ENCODE results near the gene AHR.
"Not testable (repeated sequence)": the region's sequence is repeated elsewhere in the genome, so short reads cannot be mapped to it uniquely, and the experiment has no call there.

Gene AHR

DNA sequence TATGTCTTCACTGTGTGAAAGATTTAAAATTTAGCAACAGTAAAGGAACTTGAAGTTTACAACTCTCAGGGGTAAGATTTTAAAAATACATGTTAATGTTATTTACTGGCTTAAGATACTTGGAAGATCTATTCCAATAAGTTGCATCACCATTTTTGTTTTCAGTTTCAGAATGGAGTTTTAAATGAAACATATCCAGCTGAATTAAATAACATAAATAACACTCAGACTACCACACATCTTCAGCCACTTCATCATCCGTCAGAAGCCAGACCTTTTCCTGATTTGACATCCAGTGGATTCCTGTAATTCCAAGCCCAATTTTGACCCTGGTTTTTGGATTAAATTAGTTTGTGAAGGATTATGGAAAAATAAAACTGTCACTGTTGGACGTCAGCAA lies 44.3 kb downstream of the AHR start:
- DNase-seq: no peak

DNA sequence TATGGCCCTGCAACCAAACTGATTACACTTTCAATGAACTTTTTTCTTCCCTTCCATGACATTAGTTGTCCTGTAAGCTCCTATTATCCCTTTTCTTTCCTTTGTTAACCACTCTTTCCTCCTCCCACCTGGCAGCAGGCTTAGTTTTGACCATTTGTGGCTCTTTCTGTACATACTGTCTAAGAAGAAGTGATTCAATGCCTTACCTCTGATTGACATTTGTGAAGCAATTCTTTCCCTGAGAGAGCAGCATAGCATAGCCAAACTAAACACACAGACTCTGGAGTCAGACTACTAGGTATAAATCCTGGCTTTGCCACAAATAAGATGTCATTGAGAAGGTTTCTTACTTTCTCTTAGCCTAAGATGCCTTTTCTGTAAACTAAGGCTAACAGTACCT lies 48.9 kb downstream of the AHR start:
- DNase-seq: no peak

DNA sequence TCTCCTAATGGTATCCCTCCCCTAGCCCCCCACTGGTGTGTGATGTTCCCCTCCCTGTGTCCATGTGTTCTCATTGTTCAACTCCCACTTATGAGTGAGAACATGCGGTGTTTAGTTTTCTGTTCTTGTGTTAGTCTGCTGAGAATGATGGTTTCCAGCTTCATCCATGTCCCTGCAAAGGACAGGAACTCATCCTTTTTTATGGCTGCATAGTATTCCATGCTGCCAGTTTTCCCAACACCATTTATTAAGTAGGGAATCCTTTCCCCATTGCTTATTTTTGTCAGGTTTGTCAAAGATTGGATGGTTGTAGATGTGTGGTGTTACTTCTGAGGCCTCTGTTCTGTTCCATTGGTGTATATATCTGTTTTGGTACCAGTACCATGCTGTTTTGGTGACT lies 50.5 kb downstream of the AHR start:
- DNase-seq: not testable (repeated sequence)

DNA sequence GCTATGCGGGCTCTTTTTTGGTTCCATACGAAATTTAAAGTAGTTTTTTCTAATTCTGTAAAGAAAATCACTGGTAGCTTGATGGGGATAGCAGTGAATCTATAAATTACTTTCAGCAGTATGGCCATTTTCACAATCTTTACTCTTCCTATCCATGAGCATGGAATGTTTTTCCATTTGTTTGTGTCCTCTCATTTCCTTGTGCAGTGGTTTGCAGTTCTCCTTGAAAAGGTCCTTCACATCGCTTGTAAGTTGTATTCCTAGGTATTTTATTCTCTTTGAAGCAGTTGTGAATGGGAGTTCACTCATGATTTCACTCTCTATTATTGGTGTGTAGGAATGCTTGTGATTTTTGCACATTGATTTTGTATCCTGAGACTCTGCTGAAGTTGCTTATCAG lies 51.9 kb downstream of the AHR start:
- DNase-seq: not testable (repeated sequence)

DNA sequence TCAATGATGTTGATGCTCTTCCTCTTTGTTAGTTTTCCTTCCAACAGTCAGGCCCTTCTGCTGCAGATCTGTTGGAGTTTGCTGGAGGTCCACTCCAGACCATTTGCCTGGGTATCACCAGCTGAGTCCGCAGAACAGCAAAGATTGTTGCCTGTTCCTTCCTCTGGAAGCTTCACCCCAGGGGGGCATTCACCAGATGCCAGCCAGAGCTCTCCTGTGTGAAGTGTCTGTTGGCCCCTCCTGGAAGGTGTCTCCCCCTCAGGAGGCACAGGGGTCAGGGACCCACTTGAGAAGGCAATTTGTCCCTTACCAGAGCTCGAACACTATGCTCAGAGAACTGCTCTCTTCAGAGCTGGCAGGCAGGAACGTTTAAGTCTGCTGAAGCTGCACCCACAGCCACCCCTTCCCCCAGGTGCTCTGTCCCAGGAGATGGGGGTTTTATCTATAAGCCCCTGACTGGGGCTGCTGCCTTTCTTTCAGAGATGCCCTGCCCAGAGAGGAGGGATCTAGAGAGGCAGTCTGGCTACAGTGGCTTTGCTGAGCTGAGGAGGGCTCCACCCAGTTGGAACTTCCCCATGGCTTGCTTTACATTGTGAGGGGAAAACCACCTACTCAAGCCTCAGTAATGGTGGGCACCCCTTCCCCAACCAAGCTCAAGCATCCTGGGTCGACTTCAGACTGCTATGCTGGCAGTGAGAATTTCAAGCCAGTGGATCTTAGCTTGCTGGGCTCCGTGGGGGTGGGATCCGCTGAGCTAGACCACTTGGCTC lies 55.4 kb downstream of the AHR start:
- DNase-seq: not testable (repeated sequence)

DNA sequence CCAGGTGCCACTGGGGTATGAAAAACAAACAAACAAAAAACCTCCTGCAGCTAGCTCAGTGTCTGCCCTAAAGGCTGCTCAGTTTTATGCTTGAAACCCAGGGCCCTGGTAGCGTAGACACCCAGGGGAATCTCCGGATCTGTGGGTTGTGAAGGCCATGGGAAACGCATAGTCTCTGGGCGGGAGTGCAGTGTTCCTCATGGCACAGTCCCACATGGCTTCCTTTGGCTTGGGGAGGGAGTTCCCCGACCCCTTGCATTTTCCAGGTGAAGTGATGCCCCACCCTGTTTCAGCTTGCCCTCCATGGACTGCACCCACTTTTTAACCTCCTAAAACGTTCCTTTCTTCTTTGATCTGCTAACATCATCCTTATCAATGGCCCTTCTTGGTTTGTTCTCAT lies 56.0 kb downstream of the AHR start:
- DNase-seq: no peak

DNA sequence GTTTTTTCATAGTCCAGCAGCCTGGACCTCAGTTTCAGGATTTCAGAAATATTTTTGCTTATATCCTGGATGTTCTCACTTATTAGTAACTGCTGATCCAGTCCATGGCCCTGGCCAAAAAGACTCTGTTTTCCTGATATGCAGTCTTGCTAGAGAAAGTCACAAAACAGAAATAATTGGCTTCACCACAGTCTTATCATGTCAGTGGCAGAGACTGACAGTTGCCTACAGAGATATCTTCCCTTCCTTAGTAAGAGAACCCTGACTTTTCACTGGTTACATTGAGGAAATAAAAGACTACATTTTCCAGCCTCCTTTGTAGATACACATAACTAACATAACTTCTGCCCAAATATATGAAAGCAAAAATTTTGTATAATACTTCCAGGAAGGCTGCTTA lies 56.6 kb downstream of the AHR start:
- no peak for DNase-seq

DNA sequence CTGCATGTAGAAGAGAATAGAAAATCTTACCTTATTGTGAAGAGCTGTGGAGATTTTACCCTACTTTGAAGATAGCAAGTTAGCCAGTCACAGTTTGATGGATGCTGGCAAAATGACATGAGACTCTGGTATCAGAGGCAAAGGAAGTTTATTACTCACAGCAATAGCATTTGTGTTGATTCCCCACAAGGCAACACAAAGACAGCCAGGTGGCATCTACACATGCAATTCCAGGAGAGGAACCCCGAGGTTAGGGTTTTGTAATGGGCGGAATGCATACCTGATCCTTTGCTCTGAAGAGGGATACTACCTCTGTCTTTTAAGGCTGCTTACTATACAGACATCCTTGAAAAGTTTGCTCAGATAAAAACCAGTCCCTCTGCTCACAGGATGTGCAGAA lies 59.5 kb downstream of the AHR start:
- DNase-seq: no peak

DNA sequence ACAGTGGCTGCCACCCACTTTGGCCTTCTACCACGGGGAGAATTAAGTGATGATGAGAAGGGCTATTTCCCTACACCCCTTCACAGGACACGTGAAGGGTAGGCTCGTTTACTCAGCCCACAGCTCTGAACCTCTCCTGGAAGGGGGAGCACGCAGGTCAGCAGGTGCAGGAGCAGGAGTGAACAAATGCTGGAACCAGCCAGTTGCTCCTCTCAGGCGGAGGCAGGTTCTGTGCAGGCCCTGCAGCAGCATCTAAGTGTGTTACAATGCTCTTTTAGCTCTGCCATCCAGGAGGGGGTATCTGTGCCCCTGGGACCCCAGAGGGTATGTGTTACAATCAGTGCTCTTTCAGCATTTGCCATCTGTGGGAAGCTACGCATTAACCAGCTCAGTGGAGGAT lies 61.2 kb downstream of the AHR start:
- DNase-seq: no peak

DNA sequence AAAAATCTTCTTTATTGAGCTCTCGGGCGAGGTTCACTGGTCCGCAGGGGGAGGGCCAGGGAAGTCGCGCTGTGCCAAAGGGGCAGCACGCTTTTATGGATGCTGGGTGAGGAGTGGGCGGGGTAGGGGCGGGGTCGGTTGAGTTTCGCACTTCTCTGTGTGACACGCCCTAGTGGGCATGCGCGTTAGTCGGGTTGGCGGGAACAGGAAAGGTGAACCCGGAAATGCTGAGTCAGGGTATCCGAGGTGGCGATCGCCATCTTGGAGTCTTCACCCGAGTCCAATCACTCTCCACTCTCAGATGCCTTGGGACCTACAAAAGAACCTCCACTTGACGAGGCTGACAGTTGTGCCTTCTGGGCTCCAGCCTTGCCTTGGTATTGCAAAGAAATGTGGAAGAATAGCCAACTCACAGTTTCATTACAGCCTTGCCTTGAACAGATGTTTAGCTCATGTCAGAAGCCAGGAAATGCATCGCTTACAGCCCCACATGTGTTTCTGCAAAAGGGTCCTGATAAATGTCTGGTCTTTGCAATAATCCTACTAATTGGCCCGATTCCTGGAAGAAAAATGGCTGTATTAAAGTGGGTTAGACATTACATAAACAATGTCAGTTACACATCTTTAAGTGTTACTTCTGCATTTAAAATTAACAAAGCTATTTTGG lies 64.1 kb downstream of the AHR start:
- DNase-seq: no peak

DNA sequence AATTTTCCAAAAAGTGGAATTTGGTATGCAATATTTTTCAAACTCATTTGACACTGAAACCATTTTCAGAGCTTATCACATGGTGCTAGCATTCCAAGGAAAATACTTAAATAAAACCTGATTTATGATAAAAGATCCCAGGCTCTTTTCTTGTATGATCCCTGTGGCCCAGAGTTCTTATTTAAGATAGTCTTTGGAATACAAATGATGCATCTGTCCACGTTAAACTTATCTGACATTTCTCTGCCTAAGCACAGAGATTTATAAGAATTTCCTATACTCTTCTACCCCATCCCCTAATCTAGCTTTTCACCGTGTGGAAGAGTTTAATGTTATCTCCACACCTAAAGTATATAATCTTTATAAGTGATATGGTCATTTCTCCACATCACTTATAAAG lies 66.2 kb downstream of the AHR start:
- no peak for DNase-seq

DNA sequence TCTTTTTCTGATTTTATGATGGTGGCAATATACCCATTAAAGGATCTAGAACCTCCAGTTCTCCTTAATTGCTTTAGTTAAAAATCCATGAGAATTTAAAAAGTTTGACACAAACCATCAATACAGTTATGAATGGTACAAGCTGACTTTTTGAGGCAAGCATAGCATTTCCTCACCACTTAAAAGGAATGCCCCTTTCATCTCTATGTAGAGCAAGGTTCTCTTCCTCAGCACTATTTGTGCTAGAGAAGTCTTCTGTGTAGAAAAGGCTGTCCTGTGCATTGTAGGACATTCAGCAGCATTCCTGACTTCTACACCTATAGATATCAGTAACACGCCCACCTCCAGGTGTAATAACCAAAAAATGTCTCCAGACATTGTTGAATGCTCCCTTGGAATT lies 67.3 kb downstream of the AHR start:
- no peak for DNase-seq

DNA sequence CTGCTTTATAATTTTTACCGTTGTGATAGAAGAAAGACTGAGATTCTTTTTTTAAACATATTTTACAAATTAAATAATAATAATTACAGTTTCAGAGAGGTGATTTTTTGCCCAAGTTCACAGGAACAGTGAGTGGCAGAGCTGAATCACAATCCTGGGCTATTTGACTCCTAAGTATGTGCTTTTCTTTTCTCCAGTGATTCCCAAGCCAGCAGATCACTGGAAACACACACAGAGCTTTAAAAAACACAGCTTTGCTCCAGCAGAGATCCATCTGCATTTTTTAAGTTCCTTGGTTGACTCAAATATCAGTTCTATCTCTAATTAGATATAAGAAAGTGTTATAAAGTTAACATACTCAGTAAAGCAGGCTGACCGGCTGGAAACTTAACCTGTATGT lies 69.0 kb downstream of the AHR start:
- no peak for DNase-seq

DNA sequence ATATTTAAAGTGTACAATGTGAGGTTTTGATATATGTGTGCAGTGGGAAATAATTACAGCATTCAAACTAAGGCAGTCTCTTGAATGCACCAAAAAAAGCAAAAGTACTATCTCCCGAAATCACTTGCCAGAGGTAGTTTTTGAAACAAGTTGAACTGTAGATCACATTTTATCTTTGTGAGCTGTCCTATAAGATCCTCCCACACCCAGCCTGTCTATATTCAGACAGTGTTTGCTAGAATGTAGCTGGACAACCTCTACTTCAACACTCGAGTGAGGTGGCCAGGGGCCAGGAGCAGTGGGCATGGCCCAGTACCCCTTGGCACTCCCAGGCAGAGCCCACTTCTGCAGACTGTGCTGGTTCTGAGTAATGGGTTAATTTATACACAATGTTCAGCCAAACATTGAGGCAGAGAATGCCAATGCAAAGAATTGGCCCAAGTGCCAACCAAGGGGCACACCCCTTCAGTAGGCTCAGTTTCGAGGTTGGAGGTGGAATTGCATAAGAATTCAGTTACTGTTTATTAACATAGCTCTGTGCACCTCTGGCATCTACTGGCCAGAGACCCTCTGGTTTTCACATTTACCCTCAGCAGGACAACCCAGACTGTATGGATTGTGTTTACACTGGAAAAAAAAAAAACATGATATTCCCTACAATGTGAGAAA lies 70.5 kb downstream of the AHR start:
- no peak for DNase-seq

DNA sequence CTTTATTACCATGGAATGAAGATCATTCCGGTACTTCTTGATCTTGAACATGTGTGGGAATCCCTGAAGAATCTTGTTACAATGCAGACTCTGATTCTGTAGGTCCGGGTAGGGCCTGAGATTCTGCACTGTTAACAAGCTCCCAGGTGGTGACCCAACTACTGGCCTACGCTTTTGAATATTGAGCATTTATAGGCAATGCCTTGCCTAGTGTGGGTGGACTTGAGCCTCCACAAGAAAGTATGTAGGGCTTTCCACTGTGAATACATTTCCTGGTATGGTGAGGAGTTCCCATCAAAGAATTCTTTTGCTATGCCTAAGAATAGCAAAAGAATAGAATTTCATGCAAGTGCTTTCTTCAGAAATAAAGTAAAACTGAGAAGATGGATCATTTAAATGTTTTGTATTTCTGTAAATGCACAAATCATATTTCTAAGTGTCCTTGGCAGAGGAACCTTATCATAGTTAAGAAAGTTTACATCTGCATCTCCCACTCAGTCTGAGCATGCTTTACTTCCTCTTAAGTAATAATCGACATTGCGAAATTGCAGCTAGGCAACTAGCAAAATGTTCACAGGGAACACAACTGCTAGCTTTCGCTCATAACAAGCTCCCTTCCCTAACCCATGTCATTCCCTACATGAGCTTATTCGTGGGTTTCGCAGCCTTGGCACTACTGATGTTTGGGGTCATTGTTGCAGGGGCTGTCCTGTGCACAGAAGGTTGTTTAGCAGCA lies 71.4 kb downstream of the AHR start:
- no peak for DNase-seq

DNA sequence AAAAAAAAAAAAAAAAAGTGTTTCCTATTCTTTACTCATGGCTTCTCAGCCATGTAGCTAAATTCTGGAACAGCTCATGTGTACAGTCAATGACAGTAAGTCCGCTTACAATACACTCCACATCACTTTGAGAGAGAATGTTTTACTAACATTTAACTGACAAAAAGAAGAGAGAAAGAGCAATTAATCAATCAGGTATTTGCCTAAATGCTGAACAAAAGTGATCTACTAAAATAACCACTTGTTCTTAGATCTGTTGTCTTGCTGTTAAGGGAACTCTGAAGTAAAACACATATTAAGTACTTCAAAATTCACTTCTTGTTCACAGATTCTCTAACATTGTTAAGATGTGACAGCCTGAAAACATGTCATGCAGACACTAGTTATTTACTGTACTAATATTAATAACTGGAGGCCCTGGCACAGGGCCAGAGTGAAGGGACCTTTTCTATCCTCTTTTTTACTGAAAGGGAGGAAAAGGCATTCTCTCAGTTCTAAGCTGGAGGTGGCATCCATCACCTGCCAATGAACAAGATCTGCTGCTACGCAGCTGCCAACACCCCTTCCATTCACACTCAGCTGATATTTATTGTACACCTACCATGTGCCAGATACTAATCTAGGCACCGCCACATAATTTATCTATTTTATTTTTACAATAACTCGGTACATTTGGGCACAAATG lies 72.6 kb downstream of the AHR start:
- DNase-seq: no peak

DNA sequence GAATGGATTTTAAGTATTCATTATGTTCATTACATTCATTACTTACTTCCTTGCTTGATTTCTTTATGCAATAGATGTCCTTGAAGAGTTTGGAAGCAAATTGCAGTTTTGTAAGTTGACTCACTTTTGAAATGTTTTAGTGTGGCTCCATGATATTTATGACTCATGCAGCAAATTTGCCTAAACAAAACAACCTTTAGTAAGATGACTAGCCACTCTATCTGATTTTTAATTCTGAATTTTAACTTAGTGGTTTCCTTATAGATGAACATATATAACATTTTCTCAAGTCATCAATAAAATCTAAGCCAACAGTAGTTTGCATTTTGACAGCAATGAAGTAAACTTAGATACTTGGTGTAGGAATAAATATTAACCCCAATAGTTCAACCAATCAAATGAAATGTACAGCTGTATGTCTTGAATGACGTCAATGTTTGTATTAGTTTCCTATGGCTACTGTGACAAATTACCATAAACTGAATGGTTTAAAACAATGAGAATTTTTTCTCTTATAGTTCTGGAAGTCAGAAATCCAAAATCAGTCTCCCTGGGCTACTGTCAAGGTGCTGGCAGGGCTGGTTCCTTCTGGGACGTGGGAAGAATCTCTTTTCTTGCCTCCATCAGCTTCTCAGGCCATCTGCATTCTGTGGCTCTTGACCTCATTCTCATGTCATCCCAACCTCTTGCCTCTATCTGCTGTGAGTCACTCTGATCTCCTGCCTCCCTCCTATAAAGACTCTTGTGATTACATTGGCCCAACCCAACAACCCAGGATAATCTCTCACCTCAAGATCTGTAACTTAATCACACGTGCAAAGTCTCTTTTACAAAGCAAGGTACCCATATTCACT lies 73.4 kb downstream of the AHR start:
- no peak for DNase-seq

DNA sequence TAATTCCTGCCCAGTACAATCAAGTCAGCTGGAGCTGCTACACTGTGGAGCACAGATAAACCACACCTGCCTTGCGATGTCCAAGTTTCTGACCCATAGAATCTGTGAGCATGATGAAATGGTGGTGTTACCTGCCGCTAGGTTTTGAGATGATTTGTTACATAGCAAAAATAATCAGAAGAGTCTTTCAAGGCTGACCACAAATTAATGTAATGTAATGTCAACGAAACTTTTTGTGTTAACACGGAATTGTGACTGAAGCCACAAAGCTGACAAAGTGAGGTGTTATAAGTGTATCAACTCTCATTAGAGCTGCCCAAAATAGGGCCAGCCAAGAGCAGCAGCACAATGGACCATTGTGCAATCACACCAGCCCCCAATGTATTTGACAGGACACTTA lies 75.7 kb downstream of the AHR start:
- DNase-seq: no peak

DNA sequence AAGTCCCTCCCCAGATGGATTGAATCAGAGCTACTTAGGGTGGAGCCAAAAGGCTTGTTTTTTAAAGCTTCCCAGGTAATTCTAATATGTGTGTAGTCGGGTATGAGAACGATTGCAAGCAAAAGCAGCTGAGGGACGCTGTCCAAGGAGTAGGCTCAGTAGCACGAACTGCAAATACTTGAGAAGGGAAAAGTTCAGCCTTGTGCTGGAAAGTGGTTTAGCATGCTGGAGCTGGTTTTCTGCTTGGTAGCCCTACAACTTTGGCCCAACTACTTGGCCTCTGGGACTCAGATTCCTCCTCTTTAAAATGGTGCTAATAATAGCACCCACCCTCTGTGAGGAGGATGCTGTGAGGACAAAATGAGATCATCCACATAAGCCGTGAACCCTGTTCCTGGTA lies 76.2 kb downstream of the AHR start:
- no peak for DNase-seq

DNA sequence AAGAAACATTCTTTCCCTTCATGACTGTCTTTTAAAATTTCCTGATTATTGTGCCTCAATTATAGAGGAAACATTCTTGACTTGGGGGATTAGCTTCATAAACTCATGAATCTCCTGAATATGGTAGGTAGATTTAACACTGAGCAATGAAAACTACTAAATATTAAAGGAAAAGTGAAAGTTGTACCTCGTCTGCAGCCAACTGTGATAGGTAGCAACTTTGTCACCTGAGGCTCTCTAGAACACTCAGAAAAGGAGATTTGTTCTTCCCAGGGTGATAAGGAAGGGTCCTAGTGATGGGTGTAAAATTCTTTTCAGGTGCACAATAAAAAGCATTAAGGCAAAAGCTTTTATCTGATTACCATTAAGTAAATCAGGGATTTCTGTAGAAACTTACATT lies 78.1 kb downstream of the AHR start:
- DNase-seq: no peak

DNA sequence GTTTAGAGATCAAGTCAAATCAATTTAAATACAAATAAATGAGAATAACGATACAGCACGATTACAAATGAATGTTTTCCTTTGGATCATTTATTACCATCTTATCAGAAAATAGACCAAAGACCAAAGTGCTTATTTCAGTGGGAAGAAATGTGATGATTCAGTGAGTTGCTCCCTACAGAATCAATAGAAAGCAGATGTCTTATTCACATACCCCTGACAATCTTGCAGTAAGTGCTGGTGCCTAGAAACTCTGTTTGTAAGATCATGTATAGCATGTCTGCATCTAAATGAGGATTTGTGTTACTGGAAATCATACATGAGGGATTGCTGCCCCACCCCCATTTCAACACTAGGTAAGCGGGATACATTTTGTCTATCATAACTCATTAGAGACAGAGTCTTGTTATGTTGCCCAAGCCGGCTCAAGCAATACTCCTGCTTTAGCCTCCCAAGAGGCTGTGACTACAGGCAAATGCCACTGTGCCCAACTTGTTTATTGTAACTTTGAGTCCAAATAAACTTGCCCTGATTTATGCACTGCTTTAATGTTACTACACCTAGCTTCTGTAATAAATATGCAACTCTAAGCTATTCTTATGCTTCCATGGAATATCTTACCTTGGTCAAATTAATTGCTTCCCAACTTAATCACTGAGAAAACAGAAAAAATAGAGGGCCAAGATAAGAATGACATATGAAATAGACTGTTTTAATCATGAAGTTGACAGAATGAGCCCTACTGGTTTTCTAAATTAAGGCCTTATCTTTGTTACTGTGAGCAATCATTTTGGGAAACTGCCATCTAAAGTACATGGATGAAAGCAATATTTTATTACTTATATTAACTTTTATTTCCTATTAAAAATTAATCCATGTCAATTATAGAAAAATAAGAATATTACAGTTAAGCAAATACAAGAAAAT lies 82.5 kb downstream of the AHR start:
- no peak for DNase-seq

All from NCI-H510A (cell line).